HG03460 (cell line): ENCODE measurements around the gene SPTAN1.
A peak's percentile ranks its signal among the peaks of the same experiment; 100 is the strongest.
"Not testable (repeated sequence)": the region's sequence is repeated elsewhere in the genome, so short reads cannot be mapped to it uniquely, and the experiment has no call there.

ENCODE experiments used
- ATAC-seq: cut with Tn5 transposase; IDR thresholded peaks from one replicate; pipeline ENCODE4 v1.9.1; 2021; ENCODE audit not compliant: unreplicated experiment

Gene SPTAN1

GRCh38 chr9:128552153-128552743 lies at the start of gene SPTAN1:
SPTAN1 (plus strand) TSS chr9:128552587; CDS start chr9:128566741, 14,154 bp downstream.
- peak; percentile 66 for ATAC-seq

- not testable (repeated sequence) for ATAC-seq
Observed at GRCh38 chr9:128503415-128503825, 49.0 kb upstream of the SPTAN1 start.

- no peak for ATAC-seq
Observed at GRCh38 chr9:128503870-128504269, 48.5 kb upstream of the SPTAN1 start.

- ATAC-seq = peak; percentile 77
Observed at GRCh38 chr9:128504485-128505413, 47.6 kb upstream of the SPTAN1 start, which contains the start of gene GLE1. GLE1 (plus strand) TSS chr9:128504719; CDS start chr9:128504806, 87 bp downstream.

GRCh38 chr9:128505414-128505765 lies 47.0 kb upstream of the SPTAN1 start:
- no peak for ATAC-seq

GRCh38 chr9:128505906-128506305 lies 46.5 kb upstream of the SPTAN1 start:
- not testable (repeated sequence) for ATAC-seq

- no peak for ATAC-seq
Observed at GRCh38 chr9:128512820-128513219, 39.6 kb upstream of the SPTAN1 start.

- ATAC-seq = no peak
Observed at GRCh38 chr9:128521956-128522355, 30.4 kb upstream of the SPTAN1 start.

GRCh38 chr9:128523199-128523925 lies 29.0 kb upstream of the SPTAN1 start:
- ATAC-seq = no peak

- no peak for ATAC-seq
Observed at GRCh38 chr9:128526720-128527119, 25.7 kb upstream of the SPTAN1 start.

GRCh38 chr9:128528445-128529160 lies 23.8 kb upstream of the SPTAN1 start:
- no peak for ATAC-seq

GRCh38 chr9:128529191-128529590 lies 23.2 kb upstream of the SPTAN1 start:
- no peak for ATAC-seq

- no peak for ATAC-seq
Observed at GRCh38 chr9:128532581-128532980, 19.8 kb upstream of the SPTAN1 start.

- ATAC-seq = no peak
Observed at GRCh38 chr9:128540634-128541360, 11.6 kb upstream of the SPTAN1 start.

GRCh38 chr9:128546504-128546903 lies 5.9 kb upstream of the SPTAN1 start:
- ATAC-seq = no peak

- no peak for ATAC-seq
Observed at GRCh38 chr9:128548876-128549275, 3.5 kb upstream of the SPTAN1 start.

GRCh38 chr9:128550226-128550625 lies 2.2 kb upstream of the SPTAN1 start:
- no peak for ATAC-seq

GRCh38 chr9:128550770-128551656 lies 1.4 kb upstream of the SPTAN1 start:
- ATAC-seq = no peak

GRCh38 chr9:128551657-128552152 lies 682 bp upstream of the SPTAN1 start:
- no peak for ATAC-seq
